NB4 (cell line): ENCODE measurements around the gene C2orf74.

Experiments
- POLR2A ChIP-seq: IDR thresholded peaks from 2 replicates; pipeline ENCODE4 v1.6.1; 2011; ENCODE audit warnings: mild to moderate bottlenecking; ENCODE audit not compliant: insufficient read length; ENCODE audit errors: extremely low read depth
- TF ChIP-seq, protein P1 (sequence below): IDR thresholded peaks from one replicate; pipeline ENCODE4 v1.5.1; 2012; ENCODE audit warnings: low read depth, low read length
- TF ChIP-seq, protein P2 (sequence below): IDR thresholded peaks from 2 replicates; pipeline ENCODE4 v1.6.1; 2011; ENCODE audit warnings: low read depth, low read length

DNA sequence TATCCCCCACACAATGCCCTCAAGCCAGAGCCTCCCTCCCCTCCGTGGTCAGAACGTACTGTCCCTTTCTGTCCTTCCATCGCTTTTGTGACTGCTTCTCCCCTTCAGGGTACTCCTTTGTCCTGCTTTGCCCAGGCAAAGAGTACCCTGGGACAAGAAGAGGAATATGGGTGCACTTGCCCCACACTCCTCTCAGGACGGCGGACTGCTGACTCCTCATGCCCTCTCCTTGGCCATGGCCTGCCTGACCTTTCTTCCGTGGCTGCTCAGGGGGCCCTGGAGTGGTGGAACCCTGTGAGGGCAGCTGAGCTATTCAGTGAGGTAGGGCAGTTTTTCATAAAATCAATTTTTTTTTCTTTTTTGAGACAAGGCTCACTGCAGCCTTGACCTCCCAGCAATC is 18.7 kb downstream of the C2orf74 start:
- TF ChIP-seq, protein P1, sequence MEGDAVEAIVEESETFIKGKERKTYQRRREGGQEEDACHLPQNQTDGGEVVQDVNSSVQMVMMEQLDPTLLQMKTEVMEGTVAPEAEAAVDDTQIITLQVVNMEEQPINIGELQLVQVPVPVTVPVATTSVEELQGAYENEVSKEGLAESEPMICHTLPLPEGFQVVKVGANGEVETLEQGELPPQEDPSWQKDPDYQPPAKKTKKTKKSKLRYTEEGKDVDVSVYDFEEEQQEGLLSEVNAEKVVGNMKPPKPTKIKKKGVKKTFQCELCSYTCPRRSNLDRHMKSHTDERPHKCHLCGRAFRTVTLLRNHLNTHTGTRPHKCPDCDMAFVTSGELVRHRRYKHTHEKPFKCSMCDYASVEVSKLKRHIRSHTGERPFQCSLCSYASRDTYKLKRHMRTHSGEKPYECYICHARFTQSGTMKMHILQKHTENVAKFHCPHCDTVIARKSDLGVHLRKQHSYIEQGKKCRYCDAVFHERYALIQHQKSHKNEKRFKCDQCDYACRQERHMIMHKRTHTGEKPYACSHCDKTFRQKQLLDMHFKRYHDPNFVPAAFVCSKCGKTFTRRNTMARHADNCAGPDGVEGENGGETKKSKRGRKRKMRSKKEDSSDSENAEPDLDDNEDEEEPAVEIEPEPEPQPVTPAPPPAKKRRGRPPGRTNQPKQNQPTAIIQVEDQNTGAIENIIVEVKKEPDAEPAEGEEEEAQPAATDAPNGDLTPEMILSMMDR: no peak
- no peak for TF ChIP-seq POLR2A
- TF ChIP-seq, protein P2, sequence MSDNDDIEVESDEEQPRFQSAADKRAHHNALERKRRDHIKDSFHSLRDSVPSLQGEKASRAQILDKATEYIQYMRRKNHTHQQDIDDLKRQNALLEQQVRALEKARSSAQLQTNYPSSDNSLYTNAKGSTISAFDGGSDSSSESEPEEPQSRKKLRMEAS: no peak
